Central memory CD4-positive, alpha-beta T cell (primary cell): Measurements from ENCODE around the gene CPED1.

Experiments used
- DNase-seq: peaks from one replicate; pipeline ENCODE4 v3.0.0; 2022
- total RNA-seq, 3 experiments: gene quantifications; one replicate each; lab custom pipeline; 2026; lab: John Stamatoyannopoulos, UW

The CPED1 gene
- 0 to 0.07 (median 0) reads per million in 3 experiments for total RNA-seq

DNA sequence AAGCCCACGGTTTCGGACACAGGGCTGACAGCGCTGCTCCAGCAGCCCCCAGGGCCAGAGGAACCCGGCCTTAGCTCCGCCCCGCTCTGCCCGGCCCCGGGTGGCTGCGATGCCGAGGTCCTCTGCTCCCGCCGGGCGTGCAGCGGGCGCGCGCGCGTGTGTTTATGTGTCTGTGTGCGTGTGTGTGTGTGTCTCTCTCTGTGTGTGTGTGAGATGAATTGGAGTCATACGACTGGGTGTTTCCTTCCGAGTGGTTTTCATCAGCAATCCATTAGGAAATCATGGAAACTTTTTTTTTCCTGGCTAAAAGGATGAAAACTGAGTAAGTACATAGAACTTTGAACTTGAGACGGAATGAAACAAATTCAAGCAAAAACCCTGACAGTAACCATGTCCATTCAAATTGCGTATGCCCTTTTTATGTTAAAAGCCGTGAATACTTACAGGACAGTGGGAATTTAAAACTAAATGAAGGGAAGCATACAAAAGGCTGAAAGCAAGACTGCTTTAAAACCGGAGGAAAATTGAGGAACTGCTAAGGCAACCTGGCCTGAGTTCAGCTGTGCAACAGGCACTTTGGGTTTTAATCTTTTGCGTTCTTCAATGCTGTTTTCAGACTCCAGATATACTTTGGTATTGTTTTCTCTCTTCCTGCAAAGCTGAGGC is at the start of gene CPED1:
CPED1 (plus strand) TSS at position 121 of the 666 bp plus-strand sequence. CDS start 911 bp downstream, outside the sequence.
- no peak for DNase-seq

DNA sequence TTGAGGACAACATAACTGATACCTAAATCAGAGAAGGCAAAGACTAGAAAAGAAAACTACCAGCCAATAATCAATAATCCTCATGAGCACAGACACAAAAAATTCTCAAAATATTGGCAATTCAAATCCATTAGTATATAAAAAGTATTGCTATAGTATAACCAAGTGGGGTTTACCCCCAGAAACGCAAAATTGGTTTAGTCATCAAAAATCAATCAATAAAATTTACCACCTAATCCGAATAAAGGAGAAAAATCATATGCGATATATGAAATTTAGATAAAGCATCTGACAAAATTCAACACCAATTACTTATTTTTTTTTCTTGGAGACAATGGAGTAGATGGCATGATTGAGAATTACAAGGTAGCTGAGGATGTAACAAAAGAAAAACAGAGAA is 49.2 kb upstream of the CPED1 start:
- DNase-seq, result no peak

DNA sequence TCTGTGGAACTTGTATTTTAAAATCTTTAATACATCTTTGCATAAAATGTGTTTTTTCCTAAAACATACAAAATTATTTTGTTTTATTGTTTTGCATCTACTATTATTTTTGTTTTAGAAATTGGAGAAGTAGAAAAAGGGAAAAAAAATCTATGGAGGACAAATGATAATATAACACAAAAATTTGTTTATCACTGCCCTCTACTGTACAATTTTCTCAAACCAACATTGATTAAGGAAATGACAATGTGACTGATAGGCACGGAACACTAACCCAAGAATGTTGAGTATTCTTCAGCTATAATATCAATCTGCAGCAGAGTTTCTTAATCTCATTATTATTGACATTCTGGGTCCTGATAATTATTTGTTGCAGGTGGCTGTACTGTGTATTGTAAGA is 47.4 kb upstream of the CPED1 start:
- no peak for DNase-seq

DNA sequence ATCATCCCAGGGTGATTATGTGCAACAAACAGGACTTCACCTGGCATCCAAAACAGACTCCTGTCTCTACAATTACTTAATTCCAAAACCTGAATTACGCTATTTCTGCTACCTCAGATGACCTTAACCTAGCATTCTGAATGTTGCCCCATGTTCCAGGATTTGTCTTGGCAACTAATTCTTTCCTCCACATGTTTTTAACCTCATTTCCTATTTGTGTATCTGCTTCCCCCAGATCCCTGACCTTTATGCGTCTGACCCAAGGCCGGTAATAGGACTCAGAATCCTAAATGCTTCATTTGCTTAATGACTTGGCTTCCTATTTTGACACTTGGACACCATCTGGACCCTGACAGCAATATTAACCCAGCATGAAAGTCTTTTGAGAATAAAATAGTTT is 46.7 kb upstream of the CPED1 start:
- no peak for DNase-seq

DNA sequence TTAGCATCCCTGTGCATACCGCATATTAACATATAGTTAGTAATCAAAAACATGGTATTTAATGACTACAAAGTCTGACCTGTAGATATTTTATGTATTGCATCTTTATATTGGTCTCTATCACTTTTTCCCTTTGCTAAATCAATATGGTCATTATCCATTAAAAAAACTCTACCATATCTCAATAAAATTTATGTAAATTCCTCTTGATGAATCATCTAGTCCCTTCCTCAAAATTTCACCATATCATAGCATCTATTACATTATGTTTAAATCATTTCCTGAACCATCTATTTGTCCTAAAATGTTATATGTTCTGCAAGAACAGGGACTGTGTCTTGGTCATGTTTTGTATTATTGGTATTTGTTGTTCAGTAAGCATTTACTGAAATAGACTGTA is 45.6 kb upstream of the CPED1 start:
- DNase-seq, result no peak

DNA sequence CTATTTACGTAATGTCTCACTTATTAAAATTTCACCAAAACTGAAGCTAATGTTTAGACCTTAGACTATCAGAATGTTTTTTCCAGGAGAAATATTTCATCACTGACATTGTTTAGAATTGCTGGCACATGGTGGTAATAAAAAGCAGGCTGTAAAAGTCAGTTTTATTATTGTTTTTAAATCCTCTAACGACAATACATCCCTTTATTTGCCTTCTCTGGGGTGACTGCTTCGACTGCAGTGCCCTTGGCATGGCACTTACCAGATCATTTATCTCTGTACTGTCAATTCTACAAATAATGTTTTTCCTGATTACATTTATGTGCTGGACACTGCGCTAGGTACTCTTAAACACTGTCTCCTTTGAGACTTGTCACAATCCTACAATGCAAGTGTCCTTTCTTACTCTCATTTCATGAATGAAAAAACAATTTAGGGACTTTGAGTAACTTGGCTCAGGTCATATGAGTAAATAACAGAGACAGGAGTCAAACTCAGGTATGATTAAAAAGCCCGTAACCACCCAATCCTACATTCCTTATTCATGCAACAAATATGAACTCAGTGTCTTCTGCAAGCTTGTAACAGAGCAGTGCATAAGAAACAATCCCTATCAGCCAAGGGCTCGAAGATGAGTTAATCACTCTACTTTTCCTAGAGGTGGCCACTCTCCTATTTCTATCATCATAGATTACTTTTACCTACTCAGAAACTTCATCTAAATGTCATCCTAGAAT is 43.5 kb upstream of the CPED1 start:
- no peak for DNase-seq

DNA sequence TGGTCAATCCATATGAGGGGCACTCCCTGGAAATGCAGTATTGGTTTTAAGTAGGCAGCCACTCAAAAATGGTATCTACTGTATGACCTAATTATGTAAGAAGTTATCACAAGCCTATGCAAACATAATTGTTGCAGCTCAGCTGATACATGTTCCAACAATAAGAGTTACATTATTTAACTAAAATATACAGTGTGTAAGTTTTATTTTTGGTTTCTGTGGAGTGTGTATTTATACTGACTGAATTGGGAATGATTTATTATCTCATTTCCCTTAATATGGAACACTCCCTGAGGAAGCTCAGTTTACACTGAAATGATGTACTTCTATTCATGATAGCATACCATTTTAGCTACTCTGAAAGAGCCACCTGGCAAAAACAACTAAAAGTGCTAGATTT is 40.5 kb upstream of the CPED1 start:
- no peak for DNase-seq

DNA sequence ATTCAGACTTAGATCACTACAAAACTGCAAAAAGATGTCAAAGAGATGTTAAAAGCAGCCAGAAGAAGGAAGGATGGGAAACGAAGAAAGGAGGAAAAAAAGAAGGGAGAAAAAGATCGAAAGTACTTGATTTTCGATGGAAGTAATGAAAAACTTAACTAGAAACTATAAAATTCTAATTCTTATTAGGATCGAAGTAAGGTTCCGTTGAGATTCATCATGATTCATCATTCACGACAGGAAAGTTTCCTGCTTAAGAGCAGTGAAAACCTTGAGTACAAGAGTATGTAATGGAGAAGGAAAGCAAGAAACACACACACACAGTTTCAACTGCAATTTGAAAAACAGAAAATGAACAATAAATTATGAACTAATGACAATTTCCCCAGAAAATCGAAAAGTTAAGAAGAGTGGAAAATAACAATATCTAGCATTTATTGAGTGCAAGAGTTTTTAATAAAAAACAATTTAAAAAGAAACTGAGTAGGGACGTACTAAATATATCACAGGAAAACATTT is 39.1 kb upstream of the CPED1 start:
- no peak for DNase-seq

DNA sequence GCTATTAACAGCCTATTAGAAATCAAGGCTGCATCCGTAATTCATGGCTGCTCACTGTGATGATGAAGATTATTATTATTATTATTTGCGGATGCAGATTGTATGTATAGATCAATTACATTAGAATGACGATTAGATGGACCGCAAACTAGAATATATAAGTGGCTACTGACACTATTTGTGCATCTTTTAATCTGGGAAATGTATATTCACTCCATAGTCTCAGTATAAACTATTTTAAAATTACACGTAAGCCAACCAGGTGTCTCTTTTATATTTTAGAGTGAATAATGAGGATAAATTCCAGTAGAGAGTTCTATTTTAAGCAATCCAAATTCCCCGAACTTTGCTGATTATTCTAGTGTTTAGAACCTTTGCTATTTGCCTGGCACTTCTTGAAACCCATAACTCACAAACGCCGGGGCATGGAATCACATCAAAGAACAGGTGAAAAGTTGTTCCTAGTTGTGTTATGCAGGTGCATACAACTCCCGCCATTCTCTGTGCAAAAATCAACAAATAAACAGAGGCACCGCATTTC is 38.4 kb upstream of the CPED1 start:
- no peak for DNase-seq

DNA sequence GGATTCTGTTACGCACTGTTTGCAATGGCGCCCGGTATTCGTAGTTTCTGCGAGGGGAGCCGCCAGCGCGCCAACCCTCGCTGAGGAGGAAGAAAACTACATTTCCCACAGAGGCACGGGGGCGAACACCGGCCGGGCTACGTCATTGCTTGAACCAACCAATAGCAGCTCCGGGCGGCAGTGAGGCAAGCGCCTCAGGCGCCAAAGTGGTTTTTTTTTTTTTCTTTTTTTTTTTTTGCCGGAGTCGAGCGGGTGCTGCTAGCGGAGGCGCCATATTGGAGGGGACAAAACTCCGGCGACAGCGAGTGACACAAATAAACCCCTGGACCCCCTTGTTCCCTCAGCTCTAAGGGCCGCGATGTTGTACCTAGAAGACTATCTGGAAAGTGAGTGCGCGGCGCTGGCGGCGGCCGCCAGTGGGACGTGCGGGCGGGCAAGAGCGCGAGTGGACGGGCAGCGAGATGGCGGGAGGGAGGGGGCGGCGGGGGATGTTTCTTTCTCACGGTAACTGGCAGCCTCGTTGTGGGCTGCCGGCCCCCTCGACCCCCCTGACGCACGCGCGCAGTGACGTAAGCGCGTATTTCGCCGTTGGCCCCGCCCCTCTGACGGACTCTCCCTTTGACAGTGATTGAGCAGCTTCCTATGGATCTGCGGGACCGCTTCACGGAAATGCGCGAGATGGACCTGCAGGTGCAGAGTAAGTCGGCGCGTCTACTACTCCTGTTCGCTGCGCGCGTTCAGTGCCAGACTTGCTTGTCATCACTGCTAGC is 37.8 kb upstream of the CPED1 start, which contains the start of gene ING3:
ING3 (plus strand) TSS at position 239 of the 770 bp plus-strand sequence; CDS start at position 359, 120 bp downstream.
- peak; percentile 98 for DNase-seq

DNA sequence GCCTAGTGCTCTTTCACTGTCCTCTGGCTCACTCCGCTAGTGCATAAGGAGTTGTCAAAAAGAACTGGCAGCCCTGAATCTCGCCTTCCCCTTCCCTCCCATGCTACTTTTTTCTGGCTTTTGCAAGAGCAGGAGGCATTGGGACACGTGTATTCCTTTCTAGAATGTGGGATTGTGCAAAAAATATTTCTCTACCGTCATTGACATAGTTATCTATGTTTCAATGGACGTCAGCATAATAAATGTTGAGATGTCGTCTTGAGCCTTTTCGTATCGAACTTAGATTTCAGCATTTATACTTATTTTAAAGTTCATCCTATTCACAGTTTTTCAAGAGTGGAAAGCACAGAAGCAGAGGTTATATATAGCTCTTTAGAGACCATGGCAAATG is 37.2 kb upstream of the CPED1 start:
- no peak for DNase-seq

DNA sequence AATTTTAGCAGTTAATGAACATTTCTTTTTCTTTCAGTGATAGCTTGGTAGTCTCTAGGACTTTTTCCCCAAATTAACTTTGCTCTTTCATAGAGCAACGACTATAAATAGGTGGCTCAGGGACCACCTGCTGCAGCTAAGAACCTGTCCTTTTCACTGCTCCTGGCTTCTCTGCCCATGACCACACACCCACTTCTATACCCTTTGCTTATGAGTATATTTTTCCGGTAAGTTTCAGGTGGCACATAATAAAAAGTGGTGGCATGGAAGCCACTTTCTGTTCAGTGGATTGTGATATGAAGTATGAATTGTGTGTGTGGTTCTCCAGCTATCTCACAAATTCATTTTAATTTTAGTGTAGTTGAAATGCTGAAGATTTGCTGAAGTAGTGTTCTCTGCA is 36.7 kb upstream of the CPED1 start:
- DNase-seq, result no peak

DNA sequence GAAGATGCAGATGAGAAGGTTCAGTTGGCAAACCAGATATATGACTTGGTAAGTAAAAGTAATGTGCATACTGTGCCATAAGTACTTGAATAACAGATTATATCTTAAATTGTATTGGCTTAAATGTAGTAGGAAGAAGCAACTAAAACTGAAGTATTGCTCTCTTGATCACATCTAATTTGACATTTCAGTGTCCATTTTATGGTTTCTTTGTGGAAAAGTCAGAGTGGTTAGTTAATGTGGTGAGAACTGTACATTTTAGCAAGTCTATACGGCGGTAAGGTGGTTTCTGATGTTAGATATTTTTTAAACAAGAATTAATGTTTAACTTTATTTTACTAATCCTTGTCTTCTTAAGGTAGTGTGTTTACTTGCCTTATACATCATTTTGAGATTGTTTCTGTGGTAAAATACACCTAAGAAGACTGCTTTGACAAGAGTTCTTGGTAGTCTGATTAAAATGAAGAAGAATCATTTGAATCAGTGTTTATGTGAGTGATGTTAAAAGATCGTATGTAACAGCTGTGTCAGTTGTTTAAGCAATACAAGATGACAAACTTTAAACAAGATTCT is 32.8 kb upstream of the CPED1 start:
- no peak for DNase-seq

DNA sequence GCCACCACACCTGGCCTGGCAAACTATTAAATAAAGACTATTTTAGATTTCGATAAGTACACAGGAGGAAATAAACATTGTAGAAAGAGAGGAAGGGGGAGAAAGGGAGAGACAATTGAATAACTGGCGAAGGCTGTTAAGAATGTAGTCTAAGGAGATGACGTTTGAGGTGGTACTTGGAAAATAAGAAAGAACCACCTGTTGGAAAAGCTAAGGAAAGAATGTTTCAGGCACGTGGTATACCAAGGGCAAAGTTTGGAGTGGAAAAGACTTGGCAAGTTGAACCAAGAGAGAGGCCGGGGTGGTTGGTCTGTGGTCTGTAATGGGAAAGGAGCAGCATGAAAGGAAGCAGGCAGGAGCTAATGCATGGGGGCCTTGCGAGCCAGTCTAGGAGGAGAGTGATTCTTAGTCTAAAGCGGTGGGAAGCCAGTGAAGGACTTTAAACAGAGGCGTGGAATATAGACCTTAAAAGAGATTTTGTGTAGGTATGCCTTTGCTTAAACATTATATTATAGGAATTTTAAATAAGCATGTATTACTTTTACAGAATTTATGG is 28.5 kb upstream of the CPED1 start:
- DNase-seq, result no peak

DNA sequence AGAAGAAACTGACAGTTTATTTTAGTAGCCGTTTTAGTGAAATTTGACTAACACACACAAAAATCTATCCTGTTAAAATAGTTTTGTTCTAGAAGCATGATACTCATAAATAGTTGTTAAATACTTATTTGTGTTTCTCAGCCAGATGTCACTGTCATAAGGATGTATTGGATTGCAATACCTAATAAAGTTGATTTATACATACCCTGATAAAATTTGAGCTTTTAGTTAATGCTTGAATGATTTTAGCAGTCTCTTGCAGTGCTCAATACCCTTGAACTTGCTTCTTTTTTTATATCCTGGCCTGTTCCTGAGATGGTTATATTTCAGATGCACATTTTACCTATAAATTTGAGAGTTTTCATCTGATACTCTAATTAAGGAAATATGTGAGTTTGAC is 27.8 kb upstream of the CPED1 start:
- no peak for DNase-seq

DNA sequence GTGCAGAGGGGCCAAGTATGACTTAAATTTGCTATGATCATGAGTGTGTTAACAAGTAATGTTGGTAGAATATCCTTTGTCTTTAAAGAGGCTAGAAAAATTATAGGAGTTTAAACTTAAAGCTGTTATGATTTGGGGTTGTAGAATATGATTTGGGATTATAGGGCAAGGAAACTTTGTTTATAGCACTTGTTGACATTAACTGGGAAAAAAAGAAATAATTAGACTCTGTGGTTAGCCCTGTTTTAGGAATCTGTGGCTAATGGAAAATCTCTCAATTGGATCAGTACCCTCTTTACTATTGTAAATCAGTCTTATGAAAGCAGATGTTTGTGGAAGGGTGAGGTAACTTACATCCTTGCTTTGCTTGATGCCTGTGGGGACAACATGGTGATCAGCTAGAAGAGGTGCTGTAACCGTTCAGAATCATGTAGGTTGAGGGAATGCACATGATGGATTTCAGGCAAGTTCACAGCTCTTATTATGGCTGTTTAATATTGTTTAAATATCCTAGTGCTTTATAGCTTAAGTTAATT is 26.8 kb upstream of the CPED1 start:
- no peak for DNase-seq

DNA sequence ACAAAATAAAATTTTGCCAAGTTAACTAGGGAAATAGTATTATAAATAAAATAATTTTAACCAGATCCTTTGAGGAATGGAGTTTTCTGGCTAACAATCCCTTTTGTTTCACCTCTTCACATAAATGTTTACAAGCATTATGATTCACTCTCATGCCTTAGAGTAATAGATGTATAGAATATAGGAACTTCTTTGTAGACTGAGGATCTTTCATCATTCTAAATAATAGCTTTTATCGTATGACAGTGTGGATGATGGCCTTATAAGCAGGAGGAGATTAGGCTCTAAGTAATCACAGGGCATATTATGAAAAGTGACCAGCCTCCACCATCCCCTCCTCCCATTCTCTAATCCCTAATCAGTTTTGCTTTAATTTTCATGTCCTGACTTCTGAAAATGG is 24.4 kb upstream of the CPED1 start:
- no peak for DNase-seq

DNA sequence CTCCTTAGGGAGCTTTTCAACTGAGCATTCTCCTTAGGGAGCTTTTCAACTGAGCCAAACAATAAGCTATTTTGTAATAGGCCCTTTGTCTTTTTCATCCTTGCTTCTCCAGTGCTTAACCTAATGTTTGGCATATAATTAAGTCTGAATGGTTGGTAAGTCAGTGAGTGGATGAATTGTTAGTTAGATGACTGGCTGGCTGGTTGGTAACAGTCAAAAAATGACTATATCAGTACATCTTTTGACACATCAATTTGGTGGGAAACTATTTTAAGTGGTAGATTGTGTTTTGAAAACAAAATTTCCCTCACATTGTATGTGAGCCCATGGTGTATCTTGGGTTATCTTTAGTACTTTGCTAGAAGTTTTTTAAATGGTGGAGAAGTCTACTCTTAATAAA is 21.6 kb upstream of the CPED1 start:
- DNase-seq, result no peak

DNA sequence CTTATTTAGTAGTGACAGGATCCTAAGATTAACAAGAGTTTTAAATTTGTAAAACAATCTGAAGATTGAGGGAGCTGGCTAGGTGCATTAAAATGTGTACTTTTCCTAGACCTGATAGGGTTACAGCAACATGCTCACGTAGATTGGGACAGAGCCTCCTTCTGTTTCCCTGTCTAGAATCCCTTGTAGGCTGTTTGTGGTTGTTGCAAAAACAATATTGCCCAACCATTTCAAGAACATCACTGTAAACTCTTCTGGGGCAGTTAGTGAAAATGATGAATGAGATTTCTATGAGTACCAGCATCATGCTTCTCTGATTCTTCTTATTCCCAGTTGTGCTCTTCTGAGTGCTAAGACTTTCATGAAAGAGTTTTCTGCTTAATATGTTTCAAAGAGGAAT is 14.7 kb upstream of the CPED1 start:
- DNase-seq, result no peak

DNA sequence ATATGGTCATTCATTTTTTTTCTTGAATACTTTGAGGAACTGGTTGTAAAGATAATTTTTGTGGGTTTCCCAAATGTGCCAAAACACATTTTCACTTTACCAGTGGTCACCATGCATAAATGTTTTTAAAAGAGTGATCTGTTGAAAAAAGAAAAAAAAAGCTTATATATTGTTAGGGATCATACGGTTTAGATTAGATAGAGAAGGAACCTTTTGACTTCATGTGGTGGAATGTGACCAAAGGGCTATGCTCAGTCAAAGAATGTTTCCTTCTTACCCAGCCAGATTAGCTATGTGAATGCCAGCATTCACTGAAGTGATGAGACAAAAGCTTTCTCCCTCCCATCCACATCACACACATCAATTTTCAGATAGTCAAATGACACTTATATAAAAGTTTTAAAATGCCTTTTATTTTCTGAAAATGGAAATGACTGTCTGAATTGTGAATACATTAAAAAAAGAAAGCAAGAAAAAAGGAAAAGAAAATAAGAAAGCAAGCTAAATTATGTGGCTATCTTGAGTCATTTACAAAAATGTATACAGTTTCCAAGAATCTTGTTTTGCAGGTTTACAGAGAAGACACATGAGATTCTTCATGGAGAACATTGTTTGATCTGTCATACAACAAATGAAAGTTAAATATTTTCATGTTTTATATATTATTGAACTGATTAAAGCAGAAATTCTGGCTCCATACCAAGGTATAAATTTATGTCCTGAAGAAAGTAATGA is 8.6 kb upstream of the CPED1 start:
- DNase-seq, result no peak

DNA sequence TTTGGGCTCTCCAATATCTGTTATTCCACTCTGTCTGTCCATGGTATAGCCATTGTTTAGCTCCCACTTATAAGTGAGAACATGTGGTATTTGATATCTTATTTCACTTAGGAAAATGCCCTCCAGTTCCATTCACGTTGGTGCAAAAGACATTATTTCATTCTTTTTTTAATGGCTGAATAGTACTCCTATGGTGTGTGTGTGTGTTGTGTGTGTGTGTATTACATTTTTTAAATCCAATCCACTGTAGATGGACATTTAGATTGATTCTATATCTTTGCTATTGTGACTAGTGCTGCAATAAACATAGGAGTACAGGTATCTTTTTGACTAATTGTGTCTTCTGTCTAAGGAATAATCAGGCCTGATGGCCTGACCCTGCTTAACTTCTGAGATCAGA is 7.4 kb upstream of the CPED1 start:
- DNase-seq, result no peak
